HG03103 (cell line): Measurements from ENCODE around the gene RPTOR.

ENCODE experiments used
- ATAC-seq: cut with Tn5 transposase; IDR thresholded peaks from one replicate; pipeline ENCODE4 v1.9.1; 2021; ENCODE audit warnings: low read depth; ENCODE audit not compliant: unreplicated experiment

The RPTOR gene

GRCh38 chr17:80657561-80657960 lies 112.9 kb downstream of the RPTOR start:
- no peak for ATAC-seq

DNA sequence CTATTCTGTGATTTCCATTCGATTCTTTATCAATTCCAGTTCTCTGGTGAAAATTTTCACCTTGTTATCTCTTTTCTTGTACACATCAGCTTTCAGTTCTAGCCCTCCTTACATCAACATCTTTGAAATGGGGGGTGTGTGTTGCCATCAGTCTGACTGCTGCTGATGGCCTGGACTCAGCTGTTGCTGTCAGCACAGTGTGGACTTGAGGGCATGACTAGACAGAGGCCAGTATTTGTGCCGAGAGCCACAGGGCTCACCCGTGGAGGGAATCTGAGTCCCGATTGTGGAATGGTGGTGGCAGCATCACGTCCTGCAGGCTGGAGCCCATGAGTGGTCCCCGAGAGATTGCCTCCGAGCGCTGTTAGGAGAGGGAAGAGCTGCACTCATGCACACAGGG lies 114.2 kb downstream of the RPTOR start:
- ATAC-seq, result no peak

- no peak for ATAC-seq
These were observed 115.0 kb downstream of the RPTOR start for GRCh38 chr17:80659651-80660050.

DNA sequence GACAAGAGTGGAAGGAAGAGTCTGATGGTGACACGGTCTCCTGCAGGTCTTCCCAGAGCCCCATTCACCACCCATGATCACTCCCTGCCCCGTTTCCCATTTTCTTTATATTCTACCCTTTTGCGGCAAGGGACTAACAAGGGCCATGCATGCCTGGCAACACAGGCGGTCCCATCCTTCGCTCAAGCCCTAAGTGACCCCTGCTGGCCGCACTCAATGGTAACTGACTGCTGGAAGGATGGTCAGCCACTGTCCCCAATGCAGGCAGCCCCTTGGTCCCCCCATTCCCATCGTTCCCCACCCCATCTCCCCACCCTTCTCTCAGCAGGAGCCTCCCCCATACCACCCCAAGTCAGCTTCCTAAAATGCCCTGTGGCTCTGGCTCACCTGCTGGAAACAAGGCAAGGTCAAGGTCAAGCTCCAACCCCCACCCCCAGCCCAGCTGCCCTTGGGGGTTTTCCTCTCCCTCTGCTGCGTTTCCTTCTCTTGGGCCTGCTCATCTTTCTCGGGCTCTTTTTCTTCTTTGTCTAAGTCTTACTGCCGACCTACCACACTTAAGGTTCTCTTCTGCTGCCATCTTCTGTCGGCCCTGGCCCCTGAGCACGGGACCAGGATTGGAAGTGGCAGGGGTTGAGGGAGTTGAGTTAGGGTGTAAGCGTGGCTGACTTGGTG lies 116.0 kb downstream of the RPTOR start:
- no peak for ATAC-seq

- no peak for ATAC-seq
These were observed 117.9 kb downstream of the RPTOR start for GRCh38 chr17:80662557-80662956.

- no peak for ATAC-seq
These were observed 119.2 kb downstream of the RPTOR start for GRCh38 chr17:80663781-80664206.

GRCh38 chr17:80664217-80664790 lies 119.7 kb downstream of the RPTOR start:
- no peak for ATAC-seq

DNA sequence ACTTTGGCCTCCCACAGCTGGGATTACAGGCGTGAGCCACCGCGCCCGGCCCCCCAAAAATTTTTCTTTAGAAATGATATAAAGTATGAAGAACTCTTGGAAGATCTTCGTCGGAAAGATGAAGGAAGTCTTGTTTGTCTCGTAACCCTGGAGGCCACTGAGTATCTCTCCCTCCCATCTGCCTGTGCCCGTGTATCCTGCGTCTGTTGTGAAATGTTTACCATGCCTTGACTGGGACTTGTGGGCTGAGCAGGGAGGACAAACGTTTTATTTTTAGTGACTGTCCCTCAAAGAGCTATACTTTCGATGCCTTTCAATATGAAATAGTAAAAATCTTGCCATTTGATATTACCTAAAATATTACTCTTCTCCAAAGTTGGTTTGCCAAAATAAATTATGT lies 121.2 kb downstream of the RPTOR start:
- no peak for ATAC-seq

DNA sequence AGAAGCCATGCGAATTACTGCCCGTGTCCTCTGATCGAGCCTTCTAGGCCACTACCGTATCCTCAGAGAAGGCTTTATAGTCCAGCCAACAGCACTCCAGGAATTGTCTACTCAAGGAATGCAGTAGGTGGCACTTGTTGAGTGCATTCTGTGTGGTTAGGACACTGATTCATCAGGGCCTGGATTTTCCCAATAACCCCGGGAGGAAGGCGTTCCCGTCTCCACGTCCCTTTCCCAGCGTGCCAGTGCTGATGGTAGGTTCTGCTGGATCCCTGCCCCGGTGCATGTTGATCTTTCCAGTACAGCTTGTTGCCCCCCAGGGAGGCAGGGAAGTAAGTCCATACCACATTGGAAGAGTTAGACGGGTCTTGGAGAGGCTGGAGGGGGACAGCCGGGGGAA lies 122.2 kb downstream of the RPTOR start:
- ATAC-seq, result no peak

DNA sequence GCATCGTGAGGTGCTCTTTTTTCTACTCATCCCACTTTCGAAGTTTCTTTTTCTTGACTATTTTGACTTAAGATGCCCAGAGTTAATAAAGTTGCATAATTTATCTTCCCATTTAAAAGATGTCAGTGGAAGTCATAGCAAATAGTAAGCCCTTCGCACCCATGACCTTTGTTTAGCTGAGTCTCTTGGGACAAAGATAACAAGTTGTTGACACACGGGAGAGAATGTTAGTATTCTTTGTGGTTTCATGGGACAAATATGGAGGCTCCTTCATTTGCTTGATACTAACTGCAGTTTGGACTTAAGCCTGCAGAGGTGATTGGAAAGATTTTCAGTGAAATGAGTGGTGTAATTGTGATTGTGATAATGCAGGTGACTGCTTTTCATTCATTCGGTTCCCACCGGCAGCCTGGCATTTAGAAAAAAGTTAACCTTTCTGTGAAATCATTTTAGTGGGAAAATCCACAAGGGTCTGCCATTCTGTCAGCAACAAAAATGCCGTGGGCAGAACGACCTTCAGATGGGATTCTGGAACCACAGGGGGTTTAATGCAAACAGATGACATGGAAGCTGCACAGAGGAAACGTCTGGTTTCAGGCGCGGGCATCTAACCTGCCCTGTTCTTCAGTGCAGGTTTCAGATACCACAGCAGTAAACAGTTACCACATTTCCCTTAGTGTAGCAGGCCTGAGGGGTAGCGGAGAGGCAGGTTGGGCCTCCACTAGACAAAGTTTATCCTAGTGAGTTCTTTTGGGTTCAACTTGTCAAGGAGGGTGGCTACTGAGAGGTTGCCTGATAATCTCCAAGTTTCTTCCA lies 123.0 kb downstream of the RPTOR start:
- ATAC-seq, result no peak

DNA sequence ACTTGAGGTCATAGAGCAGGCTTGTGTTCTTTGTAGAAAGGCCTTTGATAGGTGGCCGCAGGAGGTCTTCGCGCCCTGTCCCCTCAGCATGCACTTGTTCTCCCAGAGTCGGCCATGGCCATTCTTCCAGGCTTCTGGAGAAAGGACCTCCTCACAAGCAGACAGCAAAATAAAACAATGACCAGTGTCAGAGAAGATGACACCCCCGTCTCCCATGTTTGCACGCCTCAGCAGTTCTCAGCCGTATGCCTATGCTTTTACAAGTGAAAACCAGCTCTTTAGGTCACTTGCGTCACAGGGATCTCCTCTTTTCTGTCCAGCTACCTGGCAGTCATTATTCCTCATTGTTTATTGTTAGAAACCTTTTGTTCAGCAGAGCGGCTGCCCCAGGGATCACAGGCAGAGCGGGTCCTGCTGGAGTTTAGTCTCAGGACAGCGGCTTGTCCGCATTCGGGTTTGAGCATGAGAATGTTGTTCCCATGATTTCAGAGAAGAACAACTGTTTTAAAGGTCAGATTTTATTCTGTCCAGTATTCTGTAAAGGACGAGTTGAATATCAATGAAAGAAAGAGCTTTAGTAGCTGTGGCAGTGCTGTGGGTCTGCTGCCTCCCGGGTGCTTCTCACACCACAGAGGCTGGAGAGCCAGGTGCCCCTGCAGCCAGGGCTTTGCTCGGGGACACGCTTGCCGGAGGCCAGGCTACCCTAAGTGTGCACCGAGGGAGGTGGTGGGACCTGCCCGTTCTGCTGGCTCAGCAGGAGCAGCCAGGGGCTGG lies 123.9 kb downstream of the RPTOR start:
- ATAC-seq, result no peak

DNA sequence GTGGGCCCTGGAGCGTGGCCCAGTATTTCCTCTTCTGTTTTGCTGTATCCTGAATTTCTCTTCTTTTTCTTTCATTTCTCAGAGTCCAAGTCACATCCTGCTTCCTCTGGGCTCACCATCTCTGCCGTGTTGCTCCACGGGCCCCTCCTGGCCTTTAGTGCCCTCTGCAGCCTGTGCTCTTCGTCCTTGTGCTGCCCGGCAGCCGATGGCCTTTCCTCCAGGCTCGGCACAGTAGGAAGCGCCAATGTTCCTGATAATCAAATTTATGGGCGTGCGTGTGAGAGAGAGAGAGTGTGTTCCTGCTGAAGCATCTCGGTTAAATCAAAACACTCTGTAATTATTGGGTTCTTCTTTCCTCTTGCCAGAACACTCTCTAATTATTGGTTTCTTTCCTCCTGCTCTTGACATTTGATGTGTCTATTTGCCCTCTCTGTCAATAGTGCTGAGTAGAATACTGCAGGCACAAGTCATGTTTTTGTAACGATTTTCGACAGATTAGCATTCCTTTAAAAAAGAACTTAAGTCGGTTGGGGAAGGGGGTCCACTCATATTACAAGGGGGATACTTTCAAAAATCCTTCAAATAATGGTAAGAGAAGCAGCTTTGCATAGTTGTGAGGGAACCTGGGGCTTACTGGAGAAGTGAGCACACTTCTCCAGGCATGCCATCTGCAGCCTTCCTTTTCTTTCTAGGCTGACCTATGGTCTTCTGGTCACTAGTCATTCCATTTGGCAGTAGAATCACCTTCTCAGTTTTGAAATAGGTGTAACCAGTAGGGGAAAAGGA lies 126.6 kb downstream of the RPTOR start:
- ATAC-seq, result no peak

DNA sequence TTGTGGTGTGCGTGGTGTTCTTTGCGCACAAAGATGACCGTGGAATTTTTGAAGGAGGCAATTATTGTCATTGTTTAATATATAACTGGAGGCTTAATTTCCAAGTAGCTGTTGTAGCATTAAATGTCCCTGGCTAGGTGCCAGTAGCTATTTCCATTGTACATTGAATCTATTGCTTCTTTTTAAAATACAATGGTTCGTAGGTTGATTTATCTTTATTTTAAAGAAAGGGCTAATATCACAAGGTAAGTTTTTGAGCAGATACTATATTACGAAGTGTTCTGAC lies 127.1 kb downstream of the RPTOR start:
- ATAC-seq, result no peak

GRCh38 chr17:80673152-80673920 lies 128.7 kb downstream of the RPTOR start:
- ATAC-seq, result no peak

GRCh38 chr17:80675438-80676095 lies 130.9 kb downstream of the RPTOR start:
- ATAC-seq, result no peak

DNA sequence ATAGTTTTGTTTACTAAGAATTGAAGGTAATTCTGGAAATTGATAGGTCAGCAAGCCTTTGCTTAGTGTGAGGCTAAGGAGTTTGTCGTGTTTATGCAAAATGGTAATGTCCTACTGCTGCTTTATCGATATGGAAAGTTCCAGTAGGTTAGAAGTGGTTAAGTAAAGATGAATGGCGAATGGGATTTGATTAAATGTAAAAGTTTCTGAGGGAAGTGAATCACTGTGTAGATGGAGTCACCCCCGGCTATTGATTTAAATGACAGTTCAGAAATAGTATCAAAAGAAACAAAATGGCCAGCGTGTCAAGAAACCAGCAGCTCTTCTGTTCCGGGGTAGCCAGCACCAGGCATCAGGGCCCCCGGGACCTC lies 131.4 kb downstream of the RPTOR start:
- ATAC-seq, result no peak

GRCh38 chr17:80676564-80676963 lies 131.9 kb downstream of the RPTOR start:
- no peak for ATAC-seq

GRCh38 chr17:80677214-80677756 lies 132.6 kb downstream of the RPTOR start:
- no peak for ATAC-seq

- ATAC-seq, result no peak
These were observed 135.2 kb downstream of the RPTOR start for GRCh38 chr17:80679816-80680215.
